NCI-H2227 (cell line): Measurements from ENCODE around the gene PTPN7.
"Not testable (repeated sequence)": the region's sequence is repeated elsewhere in the genome, so short reads cannot be mapped to it uniquely, and the experiment has no call there.

Experiments
- DNase-seq: peaks from one replicate; lab custom pipeline; 2025; ENCODE audit not compliant: unreplicated experiment; lab: John Stamatoyannopoulos, UW

Gene PTPN7

DNA sequence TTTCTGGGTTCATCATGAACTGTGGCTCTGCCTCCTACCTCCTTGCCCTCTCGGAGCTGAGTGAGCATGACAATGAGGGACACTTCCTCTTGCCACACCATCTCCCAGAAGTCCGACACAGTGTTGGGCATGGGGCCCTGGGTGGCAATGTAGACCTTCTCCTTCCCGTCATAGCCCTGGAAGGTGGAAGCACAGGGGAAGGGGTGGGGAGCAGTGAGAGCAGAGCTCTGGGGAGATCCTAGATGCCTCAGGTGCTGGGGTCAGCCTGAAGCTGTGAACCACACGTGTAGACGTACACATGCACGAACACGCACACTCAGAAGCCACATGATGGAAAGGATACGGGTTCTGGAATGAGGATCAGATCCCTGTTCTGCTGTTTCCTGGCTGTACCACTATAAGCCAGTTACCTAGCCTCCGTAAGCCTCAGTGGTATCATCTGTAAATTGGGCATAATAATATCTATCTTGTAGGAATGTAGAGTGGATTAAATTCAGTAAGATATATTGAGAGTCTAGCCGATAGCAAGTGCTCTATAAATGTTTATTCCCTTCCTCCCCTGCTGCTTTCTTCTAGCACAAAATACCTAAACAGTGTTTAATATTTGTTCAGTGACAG, 6.1 kb downstream of the PTPN7 start:
- DNase-seq = no peak

GRCh38 chr1:202153284-202153683, 7.1 kb downstream of the PTPN7 start:
- DNase-seq = no peak

DNA sequence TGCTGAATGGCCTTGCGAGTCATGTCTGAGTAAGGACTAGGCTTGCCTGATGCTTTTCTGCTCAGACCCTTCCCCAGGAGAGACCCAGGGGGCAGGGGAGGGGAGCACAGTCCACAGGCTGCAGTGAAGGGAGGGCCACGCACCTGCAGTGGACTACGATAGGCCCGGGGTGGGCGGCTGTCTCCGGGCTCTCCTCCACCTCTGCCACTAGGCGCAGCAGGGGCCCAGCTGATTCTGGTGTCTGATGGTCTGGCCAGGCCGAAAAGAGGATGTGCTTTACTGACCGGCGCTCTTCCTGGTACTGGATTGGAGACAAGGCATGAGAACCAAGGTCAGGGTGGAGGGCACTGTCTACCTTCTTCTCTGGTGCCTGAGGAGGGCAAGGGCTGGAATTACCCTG, 8.0 kb downstream of the PTPN7 start:
- no peak for DNase-seq

GRCh38 chr1:202151045-202151444, 9.4 kb downstream of the PTPN7 start:
- no peak for DNase-seq

GRCh38 chr1:202150602-202151001, 9.8 kb downstream of the PTPN7 start:
- no peak for DNase-seq

DNA sequence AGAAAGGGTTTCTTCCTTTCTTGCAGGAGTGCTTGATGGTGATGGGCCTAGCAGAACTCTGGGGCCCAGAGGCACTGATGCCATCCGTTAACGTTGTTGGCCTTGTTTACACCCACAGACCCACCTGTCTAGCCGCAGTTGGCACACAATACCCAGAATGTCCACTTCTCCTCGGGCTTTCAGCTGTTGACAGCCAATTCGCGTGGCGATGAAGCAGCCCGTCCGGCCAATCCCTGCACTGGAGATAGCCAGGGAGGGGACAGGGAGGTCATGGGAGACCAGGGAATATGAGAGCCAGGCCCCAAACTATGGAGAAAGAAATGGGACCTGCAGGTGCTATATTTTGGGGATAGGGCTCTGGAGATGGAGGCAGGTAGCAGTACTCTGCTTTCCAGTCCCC, 10.2 kb downstream of the PTPN7 start:
- DNase-seq = no peak

GRCh38 chr1:202149566-202149965, 10.8 kb downstream of the PTPN7 start:
- no peak for DNase-seq

DNA sequence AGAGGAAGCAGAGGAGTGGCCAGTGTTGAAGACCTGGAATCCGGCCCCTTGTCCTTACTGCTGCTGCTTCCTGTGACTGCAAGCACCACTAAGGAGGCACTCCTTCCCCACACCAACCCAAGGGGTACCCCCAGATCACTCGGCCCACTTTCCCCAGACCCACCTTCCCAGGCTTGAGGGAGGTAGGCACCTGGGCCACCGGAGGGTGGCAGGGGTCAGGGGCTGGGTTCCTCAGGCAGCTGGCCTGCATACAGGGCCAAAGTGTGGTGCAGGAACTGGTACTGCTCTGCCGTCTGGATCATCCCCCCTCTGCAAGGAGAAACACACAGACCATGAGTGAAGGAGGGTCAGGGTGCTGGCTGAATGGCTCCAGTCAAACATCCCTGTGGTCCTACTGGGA, 12.0 kb downstream of the PTPN7 start:
- no peak for DNase-seq

- DNase-seq = no peak
These were observed 13.4 kb downstream of the PTPN7 start for GRCh38 chr1:202146993-202147392.

DNA sequence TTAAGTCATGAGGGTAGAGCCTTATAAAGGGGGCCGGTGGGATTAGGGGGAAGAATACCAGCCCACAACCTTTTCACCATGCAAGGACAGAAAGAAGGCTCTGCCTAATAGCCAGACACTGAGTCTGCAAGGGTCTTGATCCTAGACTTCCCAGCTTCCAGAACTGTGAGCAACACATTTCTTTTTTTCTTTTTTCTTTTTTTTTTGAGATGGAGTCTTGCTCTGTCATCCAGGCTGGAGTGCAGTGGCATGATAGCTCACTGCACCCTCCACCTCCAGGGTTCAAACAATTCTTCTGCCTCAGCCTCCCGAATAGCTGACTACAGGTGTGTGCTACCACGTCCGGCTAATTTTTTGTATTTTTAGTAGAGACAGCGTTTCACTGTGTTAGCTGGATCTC, 14.1 kb downstream of the PTPN7 start:
- DNase-seq = no peak

DNA sequence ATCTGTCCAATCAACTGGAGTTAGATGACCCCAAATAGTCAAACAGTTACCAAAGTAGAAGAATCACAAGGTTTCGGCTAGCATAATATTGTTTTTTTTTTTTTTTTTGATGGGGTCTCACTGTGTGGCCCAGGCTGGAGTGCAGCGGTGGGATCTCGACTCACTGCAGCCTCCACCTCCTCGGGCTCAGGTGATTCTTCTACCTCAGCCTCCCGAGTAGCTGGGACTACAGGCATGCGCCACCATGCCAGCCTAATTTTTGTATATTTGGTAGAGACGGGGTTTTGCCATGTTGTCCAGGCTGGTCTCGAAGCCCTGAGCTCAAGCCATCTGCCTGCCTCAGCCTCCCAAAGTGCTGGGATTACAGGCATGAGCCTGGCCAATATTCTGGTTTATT, 14.7 kb downstream of the PTPN7 start:
- not testable (repeated sequence) for DNase-seq

GRCh38 chr1:202145068-202145743, 15.2 kb downstream of the PTPN7 start:
- no peak for DNase-seq

GRCh38 chr1:202144402-202145067, 15.9 kb downstream of the PTPN7 start, which contains the start of gene ARL8A:
Gene ARL8A, minus strand, starts transcription at chr1:202144737. Its CDS starts 165 bp downstream, at chr1:202144572.
- DNase-seq = peak; percentile 78

- DNase-seq = peak; percentile 39
These were observed 16.5 kb downstream of the PTPN7 start for GRCh38 chr1:202143768-202144401.

GRCh38 chr1:202143011-202143767, 17.2 kb downstream of the PTPN7 start:
- DNase-seq = no peak

DNA sequence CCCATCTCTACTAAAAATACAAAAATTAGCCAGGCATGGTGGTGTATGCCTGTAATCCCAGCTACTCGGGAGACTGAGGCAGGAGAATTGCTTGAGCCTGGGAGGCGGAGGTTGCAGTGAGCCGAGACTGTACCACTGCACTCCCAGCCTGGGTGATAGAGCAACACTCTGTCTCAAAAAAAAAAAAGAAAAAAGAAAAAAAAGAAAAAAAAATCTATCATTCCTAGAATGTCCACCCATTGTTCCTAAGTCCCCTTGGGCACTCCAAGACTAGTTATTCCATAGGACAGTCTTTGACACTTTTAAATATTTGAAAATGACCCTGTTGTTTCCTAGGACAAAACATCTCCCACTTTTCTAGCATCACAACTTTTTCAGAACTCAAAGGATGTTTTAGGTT, 18.9 kb downstream of the PTPN7 start:
- DNase-seq = not testable (repeated sequence)

DNA sequence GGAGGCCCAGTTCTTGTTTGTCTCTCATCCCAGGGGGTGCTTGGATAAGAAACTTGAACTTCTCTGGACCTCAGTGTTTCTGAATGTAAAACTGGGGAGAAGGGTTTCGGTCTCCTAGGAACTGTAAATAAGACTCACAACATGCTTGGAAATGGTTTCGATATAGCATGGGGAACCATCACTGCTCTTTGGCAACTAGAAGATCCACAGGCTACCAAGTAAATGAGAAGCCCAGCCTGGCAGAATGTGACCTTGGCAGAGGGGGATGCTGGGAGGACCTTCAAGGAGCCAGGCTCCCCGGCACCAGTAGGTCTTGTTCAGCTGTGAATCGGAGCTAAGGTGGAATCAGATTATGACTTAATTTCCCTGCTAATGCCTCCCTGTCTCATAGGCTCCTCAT, 19.6 kb downstream of the PTPN7 start:
- no peak for DNase-seq

- peak; percentile 80 for DNase-seq
These were observed 25.1 kb downstream of the PTPN7 start for GRCh38 chr1:202135221-202135721.

GRCh38 chr1:202134645-202135172, 25.7 kb downstream of the PTPN7 start:
- no peak for DNase-seq

DNA sequence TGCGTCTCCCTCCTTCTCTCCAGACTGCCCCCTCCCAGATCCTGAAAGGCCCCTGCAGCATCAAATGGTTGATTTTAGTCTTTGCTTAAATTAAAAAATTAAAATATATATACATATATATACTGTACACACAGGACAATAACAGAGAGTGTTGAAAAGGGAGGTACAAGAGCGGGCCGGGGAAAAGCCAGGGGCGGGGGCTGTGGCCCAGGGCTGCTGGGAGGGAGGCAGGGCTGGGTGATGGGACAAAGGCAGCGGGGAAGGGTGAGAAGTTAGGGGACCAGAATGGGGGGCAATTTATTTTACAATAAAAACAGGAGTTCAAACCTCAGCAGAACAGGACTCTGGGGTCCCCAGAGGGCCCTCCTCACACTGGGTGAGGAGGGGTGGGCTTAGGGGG, 26.4 kb downstream of the PTPN7 start:
- no peak for DNase-seq

GRCh38 chr1:202133496-202133895, 26.9 kb downstream of the PTPN7 start:
- no peak for DNase-seq
